Natural killer cell (primary cell): ENCODE results near the gene AP3D1. TPM values are rescaled to one million over a fixed set of nuclear protein-coding genes. Genes with fewer than 3 reads are reported as not detected.

ENCODE experiments used
- ATAC-seq, 3 donors: fragments of 150-1000 bp in 2 of 3; fragments of 200-7000 bp in 1 of 3; cut with Tn5 transposase; 1 replicate in 1 of 3; 2 replicates in 2 of 3; pipeline ENCODE4 v1.10.0; 2021; ENCODE audit warnings: mild to moderate bottlenecking in 2 of 3, moderate library complexity in 2 of 3
- DNase-seq, 2 donors: peaks; one replicate each; pipeline versions ENCODE4 v3.0.0 to v3.0.0-alpha.2; 2013 to 2021; ENCODE audit warnings: mixed read lengths in 1 of 2
- H3K27ac ChIP-seq: one replicate; pipeline ENCODE4 v1.5.1; 2013; ENCODE audit warnings: mild to moderate bottlenecking, low read length
- H3K27me3 ChIP-seq: one replicate; pipeline ENCODE4 v1.6.1; 2013; ENCODE audit warnings: low read length; ENCODE audit not compliant: control insufficient read depth, insufficient read depth
- H3K36me3 ChIP-seq: one replicate; pipeline ENCODE4 v1.6.1; 2013; ENCODE audit warnings: low read length; ENCODE audit not compliant: control insufficient read depth, insufficient read depth
- H3K4me1 ChIP-seq: one replicate; pipeline ENCODE4 v1.6.1; 2013; ENCODE audit warnings: low read length; ENCODE audit not compliant: control insufficient read depth, insufficient read depth
- H3K4me3 ChIP-seq: one replicate; pipeline ENCODE4 v1.5.1; 2013; ENCODE audit warnings: low read length
- H3K9me3 ChIP-seq: one replicate; pipeline ENCODE4 v1.6.1; 2013; ENCODE audit warnings: low read length; ENCODE audit not compliant: control insufficient read depth, insufficient read depth
- H3K27ac Mint-ChIP-seq, 2 donors: one replicate each; pipeline ENCODE4 v1.8.0; 2022; ENCODE audit warnings: mild to moderate bottlenecking in 2 of 2, mixed read lengths in 2 of 2, moderate library complexity in 1 of 2
- H3K27me3 Mint-ChIP-seq, 2 donors: one replicate each; pipeline ENCODE4 v1.8.0; 2022; ENCODE audit warnings: low read depth in 2 of 2, mixed read lengths in 2 of 2
- H3K36me3 Mint-ChIP-seq: one replicate; pipeline ENCODE4 v1.8.0; 2022; ENCODE audit warnings: mixed read lengths
- H3K4me1 Mint-ChIP-seq, 2 donors: one replicate each; pipeline ENCODE4 v1.8.0; 2022; ENCODE audit warnings: mixed read lengths in 2 of 2
- H3K4me3 Mint-ChIP-seq: one replicate; pipeline ENCODE4 v1.8.0; 2022; ENCODE audit warnings: mild to moderate bottlenecking, moderate library complexity, mixed read lengths
- H3K9me3 Mint-ChIP-seq, 2 donors: one replicate each; pipeline ENCODE4 v1.8.0; 2022; ENCODE audit warnings: mixed read lengths in 2 of 2
- CTCF ChIP-seq: fragments of 200-600 bp; IDR thresholded peaks from one replicate; pipeline ENCODE4 v1.8.0; 2022; ENCODE audit warnings: antibody characterized with exemption
- WGBS: methylation state at CpG from one replicate; pipeline ENCODE4 v1.1.7; 2013; ENCODE audit warnings: missing lambda C conversion rate; ENCODE audit not compliant: insufficient coverage; 5-methylcytosine and 5-hydroxymethylcytosine counted together
- intact Hi-C: fragments of 100-400 bp; cut with micrococcal nuclease; formaldehyde crosslinking; loops from one replicate; pipeline ENCODE4 v1.14.2; 2022
- total RNA-seq, 4 donors: library from RNA; stranded (reverse); fragments of 120-200 nt in 1 of 4; gene quantifications; one replicate each; pipeline versions ENCODE4 v1.2.3 to v1.2.4, GENCODE V29; 2013 to 2022

Gene AP3D1
- total RNA-seq, 3 donors from 2014 or later (not counting 1 experiment from before 2014, with no cell fraction given), result 74.6 to 93.1 (median 87.5) TPM

- WGBS, result 95% methylated on average over 38 of the region's 38 CpGs
- no peak overlapping the region for H3K4me3 Mint-ChIP-seq
- H3K36me3 Mint-ChIP-seq, result no peaks in the 10 kb centered on the region
- peaks cover 37% of the 10 kb centered on the region for H3K4me1 ChIP-seq
- H3K27ac Mint-ChIP-seq, result peak overlapping the region in 1 of 2 donors; percentile 68
- H3K27ac ChIP-seq, result no peak overlapping the region
- no peak for DNase-seq
- TF ChIP-seq CTCF, result no peak
- peaks cover 14 to 37% of the 10 kb centered on the region in 2 donors for H3K4me1 Mint-ChIP-seq
- no peaks in the 10 kb centered on the region for H3K9me3 ChIP-seq
- H3K4me3 ChIP-seq, result no peak overlapping the region
- ATAC-seq, result no peak
- no peaks in the 10 kb centered on the region for H3K9me3 Mint-ChIP-seq
- intact Hi-C loops, result loop anchor here (5.0 kb wide), 1 partner anchor 32 kb away; the partner anchor contains the start of genes IZUMO4 and MOB3A
- H3K27me3 Mint-ChIP-seq, result no peaks in the 10 kb centered on the region
- no peaks in the 10 kb centered on the region for H3K36me3 ChIP-seq
- H3K27me3 ChIP-seq, result no peaks in the 10 kb centered on the region
Observed at GRCh38 chr19:2064788-2065524, 86.4 kb downstream of the AP3D1 start.

GRCh38 chr19:2064395-2064787, 87.0 kb downstream of the AP3D1 start:
- no peak for TF ChIP-seq CTCF
- no peaks in the 10 kb centered on the region for H3K27me3 ChIP-seq
- intact Hi-C loops, result loop anchor here (5.0 kb wide), 1 partner anchor 33 kb away; the partner anchor contains the start of genes IZUMO4 and MOB3A

GRCh38 chr19:2063824-2064223, 87.5 kb downstream of the AP3D1 start:
- no peak for TF ChIP-seq CTCF
- Mint-ChIP-seq H3K4me1 (peaks cover 8 to 29% of the 10 kb centered on the region in 2 donors), H3K36me3 (no peaks in the 10 kb centered on the region), H3K9me3 (no peaks in the 10 kb centered on the region), H3K27ac (no peak overlapping the region), H3K4me3 (peak overlapping the region; percentile 42), H3K27me3 (no peaks in the 10 kb centered on the region)
- ATAC-seq (no peak), DNase-seq (no peak)
- H3K27ac ChIP-seq, result no peak overlapping the region
- H3K36me3 ChIP-seq, result no peaks in the 10 kb centered on the region
- H3K9me3 ChIP-seq, result no peaks in the 10 kb centered on the region
- intact Hi-C loops, result loop anchor here (5.0 kb wide), 1 partner anchor 33 kb away; the partner anchor contains the start of genes IZUMO4 and MOB3A
- no peak overlapping the region for H3K4me3 ChIP-seq
- peaks cover 33% of the 10 kb centered on the region for H3K4me1 ChIP-seq
- H3K27me3 ChIP-seq, result no peaks in the 10 kb centered on the region
- WGBS, result 87% methylated on average over 8 of the region's 8 CpGs

More at GRCh38 chr19:2064395-2064787, 87.0 kb downstream of the AP3D1 start:
- Mint-ChIP-seq H3K4me1 (peaks cover 9 to 33% of the 10 kb centered on the region in 2 donors), H3K36me3 (no peaks in the 10 kb centered on the region), H3K27ac (peak overlapping the region in 1 of 2 donors; percentile 68), H3K27me3 (no peaks in the 10 kb centered on the region), H3K4me3 (no peak overlapping the region), H3K9me3 (no peaks in the 10 kb centered on the region)
- no peak for ATAC-seq
- H3K4me3 ChIP-seq, result no peak overlapping the region
- H3K9me3 ChIP-seq, result no peaks in the 10 kb centered on the region
- no peaks in the 10 kb centered on the region for H3K36me3 ChIP-seq
- H3K4me1 ChIP-seq, result peaks cover 37% of the 10 kb centered on the region
- WGBS, result 86% methylated on average over 13 of the region's 13 CpGs
- no peak overlapping the region for H3K27ac ChIP-seq
- no peak for DNase-seq
